PC-9 (cell line): ENCODE results near the gene PRRG2.

Experiments
- EZH2 ChIP-seq: fragments of 200-600 bp; sonication (generic); IDR thresholded peaks from 2 replicates; pipeline ENCODE4 v1.8.0; 2017; ENCODE audit warnings: antibody characterized with exemption, low read depth
- TF ChIP-seq, protein P1 (sequence below): fragments of 200-600 bp; sonication (generic); conservative IDR thresholded peaks from 2 replicates; pipeline ENCODE4 v1.6.1; 2017; ENCODE audit warnings: mixed run types, antibody characterized with exemption, mild to moderate bottlenecking, moderate library complexity

DNA sequence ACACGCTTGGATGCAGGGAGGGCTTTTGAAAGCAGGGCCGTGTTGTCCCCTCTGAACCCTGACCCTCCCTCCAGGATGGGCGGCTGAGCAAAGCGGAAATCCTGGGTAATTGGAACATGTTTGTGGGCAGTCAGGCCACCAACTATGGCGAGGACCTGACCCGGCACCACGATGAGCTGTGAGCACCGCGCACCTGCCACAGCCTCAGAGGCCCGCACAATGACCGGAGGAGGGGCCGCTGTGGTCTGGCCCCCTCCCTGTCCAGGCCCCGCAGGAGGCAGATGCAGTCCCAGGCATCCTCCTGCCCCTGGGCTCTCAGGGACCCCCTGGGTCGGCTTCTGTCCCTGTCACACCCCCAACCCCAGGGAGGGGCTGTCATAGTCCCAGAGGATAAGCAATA lies 38.1 kb upstream of the PRRG2 start:
- TF ChIP-seq, protein P1, sequence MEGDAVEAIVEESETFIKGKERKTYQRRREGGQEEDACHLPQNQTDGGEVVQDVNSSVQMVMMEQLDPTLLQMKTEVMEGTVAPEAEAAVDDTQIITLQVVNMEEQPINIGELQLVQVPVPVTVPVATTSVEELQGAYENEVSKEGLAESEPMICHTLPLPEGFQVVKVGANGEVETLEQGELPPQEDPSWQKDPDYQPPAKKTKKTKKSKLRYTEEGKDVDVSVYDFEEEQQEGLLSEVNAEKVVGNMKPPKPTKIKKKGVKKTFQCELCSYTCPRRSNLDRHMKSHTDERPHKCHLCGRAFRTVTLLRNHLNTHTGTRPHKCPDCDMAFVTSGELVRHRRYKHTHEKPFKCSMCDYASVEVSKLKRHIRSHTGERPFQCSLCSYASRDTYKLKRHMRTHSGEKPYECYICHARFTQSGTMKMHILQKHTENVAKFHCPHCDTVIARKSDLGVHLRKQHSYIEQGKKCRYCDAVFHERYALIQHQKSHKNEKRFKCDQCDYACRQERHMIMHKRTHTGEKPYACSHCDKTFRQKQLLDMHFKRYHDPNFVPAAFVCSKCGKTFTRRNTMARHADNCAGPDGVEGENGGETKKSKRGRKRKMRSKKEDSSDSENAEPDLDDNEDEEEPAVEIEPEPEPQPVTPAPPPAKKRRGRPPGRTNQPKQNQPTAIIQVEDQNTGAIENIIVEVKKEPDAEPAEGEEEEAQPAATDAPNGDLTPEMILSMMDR, result no peak
- no peak for TF ChIP-seq EZH2
